ENCODE results near the gene GPR35. TPM values are rescaled to one million over a fixed set of nuclear protein-coding genes. Genes with fewer than 3 reads are reported as not detected.

GPR35 gene
- total and polyA plus RNA-seq, 10 of the 15 experiments (the other 5 are each of a cell fraction or from before 2014, with no cell fraction given), result 0.14 to 1.6 (median 0.75) TPM; not detected in 3

DNA sequence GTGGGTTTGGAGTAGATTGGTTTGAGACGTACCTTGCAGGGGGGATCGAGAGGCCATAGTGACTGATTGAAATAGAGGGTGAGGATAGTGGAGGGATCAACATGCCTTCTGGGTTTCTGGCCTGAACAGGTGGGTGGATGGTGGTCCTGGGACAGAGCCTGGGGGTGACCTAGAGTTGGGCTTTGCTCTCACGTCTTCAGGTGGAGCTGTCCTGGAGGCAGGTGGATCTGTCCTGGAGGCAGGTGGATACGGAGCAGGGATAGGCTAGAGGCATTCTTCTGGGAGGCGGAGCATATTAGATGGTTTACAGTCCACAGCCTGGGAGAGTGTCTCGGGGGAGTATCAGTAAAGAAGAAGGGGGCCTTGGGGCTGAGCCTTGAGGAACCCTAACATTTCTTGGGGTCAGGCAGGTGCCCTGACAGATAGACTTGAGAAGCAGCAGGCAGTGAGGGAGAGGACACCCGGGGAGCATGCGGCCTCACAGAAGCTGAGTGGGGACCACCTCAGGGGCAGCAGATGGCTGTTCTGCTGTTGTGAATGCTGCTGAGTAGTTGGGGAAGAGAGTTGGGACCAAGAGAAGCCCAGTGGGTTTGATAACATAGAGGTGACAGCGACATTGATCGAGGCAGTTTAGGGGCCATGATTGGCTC is 37.1 kb upstream of the GPR35 start:
- Histone ChIP-seq H3K79me2 (ENCODE audit: control insufficient read depth, insufficient read depth, low read length) (peaks cover 46% of the 10 kb centered on the region), H3K9me3 (replicated peaks; ENCODE audit: control insufficient read depth, insufficient read depth, low read length) (no peaks in the 10 kb centered on the region; the same call in 2 of the 3 replicates), H3K27ac (ENCODE audit: control insufficient read depth, insufficient read depth) (no peak overlapping the region), H3K4me3 (peak overlapping the region; percentile 95), H3K4me2 (ENCODE audit: control insufficient read depth, insufficient read depth) (peak overlapping the region; percentile 56), H2AFZ (ENCODE audit: control insufficient read depth, low read depth, low read length) (no peak overlapping the region), H3K4me1 (ENCODE audit: control insufficient read depth, insufficient read depth, low read length) (peaks cover 32% of the 10 kb centered on the region), H3K36me3 (ENCODE audit: control insufficient read depth in 2 of 2, insufficient read depth in 2 of 2, low read length in 1 of 2) (peaks cover 2 to 5% of the 10 kb centered on the region in 2 experiments; a peak in 3 of 4 replicates), H3K9ac (ENCODE audit: control insufficient read depth, insufficient read depth, low read length) (peak overlapping the region; percentile 84), H3K27me3 (replicated peaks in 1 of 2; ENCODE audit: control insufficient read depth in 2 of 2, insufficient read depth in 2 of 2, low read length in 1 of 2) (no peaks in the 10 kb centered on the region), H4K20me1 (ENCODE audit: control insufficient read depth, insufficient read depth) (no peaks in the 10 kb centered on the region; the same call in 1 of the 2 replicates)
- WGBS (ENCODE audit: insufficient coverage, insufficient replicate concordance, low lambda C conversion rate, missing lambda C conversion rate), result 93% methylated on average over 10 of the region's 10 CpGs
- FAIRE-seq (no peak), ATAC-seq (no peak), DNase-seq (ENCODE audit: low read depth, low spot score) (no peak)
- ChIA-PET POLR2A (interaction anchor here (3.0 to 6.7 kb wide), 2 partner anchors 24 to 74 kb away, joined by 9 to 233 read pairs; partner anchors contain the start of gene DUSP28), CTCF (interaction anchor here (1.5 to 11.9 kb wide), 5 partner anchors 8 to 74 kb away, joined by 6 to 196 read pairs (median 25); partner anchors contain the start of genes ANKMY1 and DUSP28), RAD21 (ENCODE audit: unreplicated experiment) (interaction anchor here (2.4 to 10.9 kb wide), 4 partner anchors 19 to 74 kb away, joined by 7 to 206 read pairs (median 30); partner anchors contain the start of genes ANKMY1, DUSP28 and RNPEPL1), SMC1A (ENCODE audit: uncharacterized antibody, unreplicated experiment) (interaction anchor here (0.6 to 6.4 kb wide), 3 partner anchors 26 to 653 kb away, joined by 3 to 124 read pairs (median 13); partner anchors contain the start of genes ANKMY1 and DUSP28)
- intact Hi-C loops (cut with micrococcal nuclease; ENCODE audit: unreplicated experiment), result no loop called here
- TF ChIP-seq CREM (IDR thresholded peaks at IDR 0.05; ENCODE audit: low read depth) (no peak), NFIC (IDR thresholded peaks at IDR 0.05; ENCODE audit: low read depth, low read length) (no peak), ESRRA (IDR thresholded peaks at IDR 0.05; ENCODE audit: low read length) (no peak), MTA2 (IDR thresholded peaks at IDR 0.05; ENCODE audit: low read depth) (no peak), CBX5 (IDR thresholded peaks at IDR 0.05; ENCODE audit: low read depth) (no peak), POLR2A (IDR thresholded peaks at IDR 0.05; ENCODE audit: low read depth, low read length) (no peak), PAX8 (IDR thresholded peaks at IDR 0.05) (no peak), SUZ12 (IDR thresholded peaks at IDR 0.05; ENCODE audit: unreplicated experiment) (no peak), GABPA (IDR thresholded peaks at IDR 0.05; ENCODE audit: low read depth) (no peak)
- TF ChIP-seq, protein P1, sequence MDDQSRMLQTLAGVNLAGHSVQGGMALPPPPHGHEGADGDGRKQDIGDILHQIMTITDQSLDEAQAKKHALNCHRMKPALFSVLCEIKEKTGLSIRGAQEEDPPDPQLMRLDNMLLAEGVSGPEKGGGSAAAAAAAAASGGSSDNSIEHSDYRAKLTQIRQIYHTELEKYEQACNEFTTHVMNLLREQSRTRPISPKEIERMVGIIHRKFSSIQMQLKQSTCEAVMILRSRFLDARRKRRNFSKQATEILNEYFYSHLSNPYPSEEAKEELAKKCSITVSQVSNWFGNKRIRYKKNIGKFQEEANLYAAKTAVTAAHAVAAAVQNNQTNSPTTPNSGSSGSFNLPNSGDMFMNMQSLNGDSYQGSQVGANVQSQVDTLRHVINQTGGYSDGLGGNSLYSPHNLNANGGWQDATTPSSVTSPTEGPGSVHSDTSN (IDR thresholded peaks at IDR 0.05; ENCODE audit: insufficient replicate concordance, low read depth, low read length), result no peak
- in situ Hi-C loops (cut with MboI), result no loop called here
- TSS peak; percentile 72 for BruUV-seq (replicated peaks)

All from GM12878 (cell line).